Osteocyte (in vitro differentiated cells): ENCODE measurements around the gene AOC3. TPM values are rescaled to one million over a fixed set of nuclear protein-coding genes. Genes with fewer than 3 reads are reported as not detected.
"Not testable (repeated sequence)": the region's sequence is repeated elsewhere in the genome, so short reads cannot be mapped to it uniquely, and the experiment has no call there.

Experiments
- DNase-seq: peaks from one replicate; pipeline ENCODE4 v3.0.0; 2021; ENCODE audit warnings: mixed read lengths; ENCODE audit not compliant: unreplicated experiment; ENCODE audit errors: extremely low spot score
- H3K27ac Mint-ChIP-seq: one replicate; pipeline ENCODE4 v1.8.0; 2021; ENCODE audit warnings: mild to moderate bottlenecking, mixed read lengths; ENCODE audit not compliant: unreplicated experiment
- H3K27me3 Mint-ChIP-seq: one replicate; pipeline ENCODE4 v1.8.0; 2021; ENCODE audit warnings: mixed read lengths; ENCODE audit not compliant: unreplicated experiment
- H3K36me3 Mint-ChIP-seq: one replicate; pipeline ENCODE4 v1.8.0; 2021; ENCODE audit warnings: mixed read lengths; ENCODE audit not compliant: unreplicated experiment
- H3K4me1 Mint-ChIP-seq: one replicate; pipeline ENCODE4 v1.8.0; 2021; ENCODE audit warnings: mixed read lengths; ENCODE audit not compliant: unreplicated experiment
- H3K4me3 Mint-ChIP-seq: one replicate; pipeline ENCODE4 v1.8.0; 2021; ENCODE audit warnings: mild to moderate bottlenecking, moderate library complexity, mixed read lengths; ENCODE audit not compliant: unreplicated experiment
- H3K9me3 Mint-ChIP-seq: one replicate; pipeline ENCODE4 v1.8.0; 2021; ENCODE audit warnings: mixed read lengths; ENCODE audit not compliant: unreplicated experiment
- CTCF ChIP-seq: fragments of 200-600 bp; sonication (generic); IDR thresholded peaks from 2 replicates; pipeline ENCODE4 v1.5.0; 2021; ENCODE audit warnings: antibody characterized with exemption, mild to moderate bottlenecking, moderate library complexity
- total RNA-seq: library from RNA; stranded (reverse); gene quantifications from 2 replicates; pipeline ENCODE4 v1.2.1, GENCODE V29; 2021

AOC3 gene
- total RNA-seq, 1 donor from 2014 or later = 1.1 TPM

- H3K36me3 Mint-ChIP-seq = peaks cover 2% of the 10 kb centered on the region
- no peaks in the 10 kb centered on the region for H3K4me1 Mint-ChIP-seq
- H3K27me3 Mint-ChIP-seq = peaks cover 7% of the 10 kb centered on the region
- DNase-seq = no peak
- H3K4me3 Mint-ChIP-seq = no peak overlapping the region
- H3K9me3 Mint-ChIP-seq = peaks cover 16% of the 10 kb centered on the region
- TF ChIP-seq CTCF = no peak
- H3K27ac Mint-ChIP-seq = no peak overlapping the region
Observed at GRCh38 chr17:42871647-42872046, 20.6 kb downstream of the AOC3 start.

GRCh38 chr17:42872251-42872965, 21.4 kb downstream of the AOC3 start:
- Mint-ChIP-seq H3K27me3 (peaks cover 15% of the 10 kb centered on the region), H3K9me3 (peaks cover 16% of the 10 kb centered on the region), H3K4me1 (no peaks in the 10 kb centered on the region), H3K36me3 (peaks cover 2% of the 10 kb centered on the region), H3K27ac (no peak overlapping the region), H3K4me3 (no peak overlapping the region)
- DNase-seq = no peak
- no peak for TF ChIP-seq CTCF

- Mint-ChIP-seq H3K4me3 (no peak overlapping the region), H3K4me1 (peaks cover 3% of the 10 kb centered on the region), H3K9me3 (peaks cover 16% of the 10 kb centered on the region), H3K27ac (no peak overlapping the region), H3K27me3 (peaks cover 24% of the 10 kb centered on the region), H3K36me3 (peaks cover 2% of the 10 kb centered on the region)
- no peak for DNase-seq
- no peak for TF ChIP-seq CTCF
Observed at GRCh38 chr17:42873315-42873714, 22.3 kb downstream of the AOC3 start.

- Mint-ChIP-seq H3K27me3 (peaks cover 30% of the 10 kb centered on the region), H3K9me3 (peaks cover 16% of the 10 kb centered on the region)
- not testable (repeated sequence) for H3K27ac Mint-ChIP-seq, DNase-seq, H3K4me3 Mint-ChIP-seq, H3K4me1 Mint-ChIP-seq, H3K36me3 Mint-ChIP-seq
Observed at GRCh38 chr17:42873932-42874695, 23.1 kb downstream of the AOC3 start.

GRCh38 chr17:42877037-42877436, 26.0 kb downstream of the AOC3 start:
- H3K9me3 Mint-ChIP-seq = no peaks in the 10 kb centered on the region
- TF ChIP-seq CTCF = no peak
- H3K4me1 Mint-ChIP-seq = peaks cover 6% of the 10 kb centered on the region
- no peak overlapping the region for H3K4me3 Mint-ChIP-seq
- peaks cover 46% of the 10 kb centered on the region for H3K27me3 Mint-ChIP-seq
- no peak for DNase-seq
- H3K36me3 Mint-ChIP-seq = no peaks in the 10 kb centered on the region
- H3K27ac Mint-ChIP-seq = no peak overlapping the region
